ENCODE data around the gene PARP9.

DNA sequence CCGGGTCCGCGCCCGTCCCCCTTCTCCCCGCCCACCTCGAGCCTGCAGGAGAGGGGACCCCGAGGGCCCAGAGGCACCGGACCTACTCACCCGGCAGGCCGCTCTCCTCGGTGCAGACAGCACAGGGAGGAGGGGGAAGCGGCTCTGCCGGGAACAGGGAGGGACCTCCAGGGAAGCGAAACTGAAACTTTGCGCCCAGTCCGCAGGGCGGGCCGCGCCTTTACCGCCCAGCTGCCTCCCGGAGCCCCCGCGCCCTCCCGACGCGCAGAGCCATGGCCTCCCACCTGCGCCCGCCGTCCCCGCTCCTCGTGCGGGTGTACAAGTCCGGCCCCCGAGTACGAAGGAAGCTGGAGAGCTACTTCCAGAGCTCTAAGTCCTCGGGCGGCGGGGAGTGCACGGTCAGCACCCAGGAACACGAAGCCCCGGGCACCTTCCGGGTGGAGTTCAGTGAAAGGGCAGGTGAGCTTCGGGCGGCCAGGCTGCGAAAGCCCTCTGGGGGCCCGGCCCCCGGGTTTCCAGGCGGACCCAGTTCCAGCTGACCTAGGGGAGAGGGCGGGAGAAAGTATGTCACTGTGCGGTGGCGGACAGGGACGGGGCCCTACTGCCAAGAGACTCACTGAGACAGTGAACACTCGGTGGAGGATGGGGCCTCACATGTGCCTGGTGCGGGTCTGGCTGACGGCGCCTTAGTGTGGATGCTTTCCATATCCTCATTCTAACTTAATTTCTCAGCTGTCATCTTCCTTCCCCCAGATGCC lies at the start of gene PARP9, which contains the start of gene DTX3L:
- TF ChIP-seq, protein P1, sequence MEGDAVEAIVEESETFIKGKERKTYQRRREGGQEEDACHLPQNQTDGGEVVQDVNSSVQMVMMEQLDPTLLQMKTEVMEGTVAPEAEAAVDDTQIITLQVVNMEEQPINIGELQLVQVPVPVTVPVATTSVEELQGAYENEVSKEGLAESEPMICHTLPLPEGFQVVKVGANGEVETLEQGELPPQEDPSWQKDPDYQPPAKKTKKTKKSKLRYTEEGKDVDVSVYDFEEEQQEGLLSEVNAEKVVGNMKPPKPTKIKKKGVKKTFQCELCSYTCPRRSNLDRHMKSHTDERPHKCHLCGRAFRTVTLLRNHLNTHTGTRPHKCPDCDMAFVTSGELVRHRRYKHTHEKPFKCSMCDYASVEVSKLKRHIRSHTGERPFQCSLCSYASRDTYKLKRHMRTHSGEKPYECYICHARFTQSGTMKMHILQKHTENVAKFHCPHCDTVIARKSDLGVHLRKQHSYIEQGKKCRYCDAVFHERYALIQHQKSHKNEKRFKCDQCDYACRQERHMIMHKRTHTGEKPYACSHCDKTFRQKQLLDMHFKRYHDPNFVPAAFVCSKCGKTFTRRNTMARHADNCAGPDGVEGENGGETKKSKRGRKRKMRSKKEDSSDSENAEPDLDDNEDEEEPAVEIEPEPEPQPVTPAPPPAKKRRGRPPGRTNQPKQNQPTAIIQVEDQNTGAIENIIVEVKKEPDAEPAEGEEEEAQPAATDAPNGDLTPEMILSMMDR (conservative IDR thresholded peaks at IDR 0.05; ENCODE audit: low read length): no peak
- TF ChIP-seq EZH2phosphoT487 (IDR thresholded peaks at IDR 0.05; ENCODE audit: borderline replicate concordance, low read depth, low read length): no peak

All from OCI-LY7 (cell line).